GM12875 (cell line): ENCODE results near the gene PIGBOS1.
"Not testable (repeated sequence)": the region's sequence is repeated elsewhere in the genome, so short reads cannot be mapped to it uniquely, and the experiment has no call there.

Experiments
- H3K4me3 ChIP-seq: one replicate; pipeline ENCODE4 v1.5.1; 2011; ENCODE audit warnings: low read depth, low read length, control low read depth
- TF ChIP-seq, protein P1 (sequence below): IDR thresholded peaks from 2 replicates; pipeline ENCODE4 v1.5.1; 2011; ENCODE audit warnings: low read depth, mild to moderate bottlenecking, control low read depth, inconsistent platforms, low read length, moderate library complexity, borderline replicate concordance; ENCODE audit not compliant: insufficient read depth

The PIGBOS1 gene

DNA sequence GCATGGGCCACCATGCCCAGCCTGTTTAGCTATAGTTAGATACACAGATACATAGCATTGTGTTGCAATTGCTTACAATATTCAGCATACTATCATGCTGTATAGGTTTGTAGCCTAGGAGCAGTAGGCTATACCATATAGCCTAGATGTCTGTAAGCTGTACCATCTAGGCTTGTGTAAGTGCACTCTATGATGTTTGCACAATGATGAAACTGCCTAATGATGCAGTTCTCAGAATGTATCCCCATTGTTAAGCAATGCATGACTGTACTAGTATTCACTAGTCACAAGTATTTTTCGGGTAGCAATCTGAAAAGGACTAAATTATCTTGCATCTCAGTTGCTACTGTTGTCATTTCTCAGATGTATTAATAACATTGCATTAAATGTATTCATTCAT lies 16.1 kb upstream of the PIGBOS1 start:
- TF ChIP-seq, protein P1, sequence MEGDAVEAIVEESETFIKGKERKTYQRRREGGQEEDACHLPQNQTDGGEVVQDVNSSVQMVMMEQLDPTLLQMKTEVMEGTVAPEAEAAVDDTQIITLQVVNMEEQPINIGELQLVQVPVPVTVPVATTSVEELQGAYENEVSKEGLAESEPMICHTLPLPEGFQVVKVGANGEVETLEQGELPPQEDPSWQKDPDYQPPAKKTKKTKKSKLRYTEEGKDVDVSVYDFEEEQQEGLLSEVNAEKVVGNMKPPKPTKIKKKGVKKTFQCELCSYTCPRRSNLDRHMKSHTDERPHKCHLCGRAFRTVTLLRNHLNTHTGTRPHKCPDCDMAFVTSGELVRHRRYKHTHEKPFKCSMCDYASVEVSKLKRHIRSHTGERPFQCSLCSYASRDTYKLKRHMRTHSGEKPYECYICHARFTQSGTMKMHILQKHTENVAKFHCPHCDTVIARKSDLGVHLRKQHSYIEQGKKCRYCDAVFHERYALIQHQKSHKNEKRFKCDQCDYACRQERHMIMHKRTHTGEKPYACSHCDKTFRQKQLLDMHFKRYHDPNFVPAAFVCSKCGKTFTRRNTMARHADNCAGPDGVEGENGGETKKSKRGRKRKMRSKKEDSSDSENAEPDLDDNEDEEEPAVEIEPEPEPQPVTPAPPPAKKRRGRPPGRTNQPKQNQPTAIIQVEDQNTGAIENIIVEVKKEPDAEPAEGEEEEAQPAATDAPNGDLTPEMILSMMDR = no peak
- H3K4me3 ChIP-seq = no peak overlapping the region

GRCh38 chr15:55334371-55334770 lies 15.4 kb upstream of the PIGBOS1 start:
- TF ChIP-seq, protein P1 = no peak
- no peak overlapping the region for H3K4me3 ChIP-seq

GRCh38 chr15:55327387-55327786 lies 8.5 kb upstream of the PIGBOS1 start:
- TF ChIP-seq, protein P1 = no peak
- H3K4me3 ChIP-seq = no peak overlapping the region

DNA sequence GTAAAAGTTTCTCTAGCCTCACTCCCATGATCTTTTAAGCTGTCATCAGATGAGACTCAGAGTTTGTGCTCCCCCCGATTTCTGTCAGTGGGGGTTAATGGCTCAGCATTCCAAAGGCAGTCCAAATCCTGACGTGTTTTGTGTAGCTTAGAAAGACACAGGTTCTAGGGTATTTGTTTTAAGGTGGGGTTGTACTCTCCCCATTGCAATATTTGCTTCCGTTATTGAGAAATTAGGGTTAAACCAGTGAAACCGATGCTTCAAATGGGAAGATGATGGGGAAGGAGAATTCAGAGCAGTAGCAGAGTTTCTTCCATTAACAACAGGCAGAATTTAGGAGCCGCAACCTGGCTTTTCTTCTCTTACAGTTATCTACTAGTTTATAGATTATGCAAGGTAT lies 3.5 kb upstream of the PIGBOS1 start:
- TF ChIP-seq, protein P1 = no peak
- H3K4me3 ChIP-seq = no peak overlapping the region

GRCh38 chr15:55320963-55321362 lies 2.0 kb upstream of the PIGBOS1 start:
- TF ChIP-seq, protein P1 = no peak
- H3K4me3 ChIP-seq = no peak overlapping the region

DNA sequence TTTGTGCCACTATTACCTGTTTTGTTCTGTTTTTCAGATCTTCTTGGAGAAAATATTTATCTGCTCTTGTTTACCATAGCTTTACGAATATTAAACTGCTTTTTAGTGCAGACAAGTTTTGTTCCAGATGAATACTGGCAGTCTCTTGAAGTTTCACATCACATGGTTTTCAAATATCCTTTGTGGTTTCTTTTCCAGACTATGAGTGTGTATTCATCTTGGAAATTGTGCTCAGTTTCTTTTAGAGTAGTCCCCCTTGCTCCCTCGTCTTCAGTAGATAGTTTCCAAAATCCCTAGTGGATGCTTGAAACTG lies 1.3 kb upstream of the PIGBOS1 start:
- TF ChIP-seq, protein P1 = no peak
- peak overlapping the region; percentile 60 for H3K4me3 ChIP-seq

- TF ChIP-seq, protein P1 = no peak
- H3K4me3 ChIP-seq = peak overlapping the region; percentile 60
Observed at GRCh38 chr15:55319537-55320237, 764 bp upstream of the PIGBOS1 start.

- not testable (repeated sequence) for H3K4me3 ChIP-seq
Observed at GRCh38 chr15:55302801-55303200, 16.1 kb downstream of the PIGBOS1 start.
